ENCODE results near the gene SIGLEC8.

DNA sequence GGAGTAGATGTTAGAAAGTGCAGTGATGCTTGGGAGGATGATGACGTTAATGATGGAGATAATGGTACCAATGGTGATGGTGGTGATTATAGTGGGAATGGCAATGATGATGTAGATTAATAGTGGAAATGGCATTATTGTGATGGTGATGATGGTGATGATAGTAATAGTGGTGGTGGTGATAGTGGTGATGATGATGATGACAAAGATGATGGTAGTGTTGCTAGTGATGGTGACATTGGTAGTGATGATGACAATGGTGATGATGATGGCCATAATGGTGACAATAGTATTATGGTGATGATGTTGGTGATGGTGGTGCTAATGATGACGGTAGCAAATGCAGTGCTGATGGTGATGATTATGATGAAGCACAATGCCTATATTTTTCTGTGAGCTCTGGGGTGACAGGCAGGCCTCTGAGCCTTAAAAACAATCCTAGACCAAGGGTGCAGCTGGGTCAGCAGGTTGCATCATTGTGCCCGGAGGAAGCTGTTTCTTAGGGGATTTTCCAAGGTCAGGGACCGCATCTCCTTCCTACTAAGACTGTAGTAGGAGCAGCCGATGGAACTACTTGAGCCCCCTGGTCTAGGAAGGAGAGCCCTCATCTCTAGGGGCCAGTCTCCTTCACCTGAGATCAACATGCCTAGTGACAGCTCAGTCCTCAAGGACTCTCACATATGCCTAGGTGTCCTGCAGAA, 27.9 kb upstream of the SIGLEC8 start:
- TF ChIP-seq, protein P1, sequence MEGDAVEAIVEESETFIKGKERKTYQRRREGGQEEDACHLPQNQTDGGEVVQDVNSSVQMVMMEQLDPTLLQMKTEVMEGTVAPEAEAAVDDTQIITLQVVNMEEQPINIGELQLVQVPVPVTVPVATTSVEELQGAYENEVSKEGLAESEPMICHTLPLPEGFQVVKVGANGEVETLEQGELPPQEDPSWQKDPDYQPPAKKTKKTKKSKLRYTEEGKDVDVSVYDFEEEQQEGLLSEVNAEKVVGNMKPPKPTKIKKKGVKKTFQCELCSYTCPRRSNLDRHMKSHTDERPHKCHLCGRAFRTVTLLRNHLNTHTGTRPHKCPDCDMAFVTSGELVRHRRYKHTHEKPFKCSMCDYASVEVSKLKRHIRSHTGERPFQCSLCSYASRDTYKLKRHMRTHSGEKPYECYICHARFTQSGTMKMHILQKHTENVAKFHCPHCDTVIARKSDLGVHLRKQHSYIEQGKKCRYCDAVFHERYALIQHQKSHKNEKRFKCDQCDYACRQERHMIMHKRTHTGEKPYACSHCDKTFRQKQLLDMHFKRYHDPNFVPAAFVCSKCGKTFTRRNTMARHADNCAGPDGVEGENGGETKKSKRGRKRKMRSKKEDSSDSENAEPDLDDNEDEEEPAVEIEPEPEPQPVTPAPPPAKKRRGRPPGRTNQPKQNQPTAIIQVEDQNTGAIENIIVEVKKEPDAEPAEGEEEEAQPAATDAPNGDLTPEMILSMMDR (conservative IDR thresholded peaks at IDR 0.05; ENCODE audit: low read length): no peak
- no peak for TF ChIP-seq EZH2phosphoT487 (IDR thresholded peaks at IDR 0.05; ENCODE audit: borderline replicate concordance)
